ENCODE results near the gene PRMT3. TPM values are rescaled to one million over a fixed set of nuclear protein-coding genes. Genes with fewer than 3 reads are reported as not detected.

The PRMT3 gene
- total RNA-seq, 1 donor from 2014 or later = 39.6 TPM

DNA sequence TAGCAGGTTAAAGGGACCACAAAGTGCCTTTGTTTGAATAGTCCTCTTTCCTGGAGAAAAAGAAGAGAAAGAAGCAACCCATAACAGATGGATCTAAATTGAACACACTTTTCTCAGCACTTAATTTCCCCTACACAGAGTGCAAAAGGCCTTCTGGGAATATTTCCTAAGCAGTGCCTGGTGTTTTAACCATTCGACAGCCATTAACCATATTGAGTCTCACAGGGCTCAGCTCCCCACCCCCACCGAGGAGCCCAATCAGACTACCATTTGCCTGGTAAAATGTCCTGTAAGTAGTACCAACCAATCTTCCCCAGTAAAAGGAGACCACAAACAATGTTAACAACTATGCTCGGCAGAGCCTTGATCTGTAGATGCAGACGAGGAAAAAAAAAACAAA is 171.2 kb downstream of the PRMT3 start:
- Mint-ChIP-seq H3K9me3 (peaks cover 6% of the 10 kb centered on the region), H3K27me3 (ENCODE audit: insufficient read depth, low read depth) (peaks cover 8% of the 10 kb centered on the region), H3K36me3 (no peaks in the 10 kb centered on the region), H3K4me1 (no peaks in the 10 kb centered on the region), H3K4me3 (no peak overlapping the region), H3K27ac (no peak overlapping the region)
- Histone ChIP-seq H3F3A (ENCODE audit: low read depth) (no peaks in the 10 kb centered on the region), H3K4me2 (no peak overlapping the region), H3K36me3 (no peaks in the 10 kb centered on the region), H4K20me1 (ENCODE audit: low read depth) (no peaks in the 10 kb centered on the region), H3K4me1 (no peaks in the 10 kb centered on the region), H3K27ac (no peak overlapping the region), H3K9me3 (ENCODE audit: low read depth) (no peaks in the 10 kb centered on the region), H2AFZ (replicated peaks) (no peak overlapping the region), H3K4me3 (no peak overlapping the region), H3K27me3 (no peaks in the 10 kb centered on the region), H3K79me2 (ENCODE audit: low read depth) (no peaks in the 10 kb centered on the region), H3K9ac (no peak overlapping the region)
- no peak for TF ChIP-seq EZH2phosphoT487 (IDR thresholded peaks at IDR 0.05)
- no peak for TF ChIP-seq EZH2 (IDR thresholded peaks at IDR 0.05)
- TF ChIP-seq, protein P1, sequence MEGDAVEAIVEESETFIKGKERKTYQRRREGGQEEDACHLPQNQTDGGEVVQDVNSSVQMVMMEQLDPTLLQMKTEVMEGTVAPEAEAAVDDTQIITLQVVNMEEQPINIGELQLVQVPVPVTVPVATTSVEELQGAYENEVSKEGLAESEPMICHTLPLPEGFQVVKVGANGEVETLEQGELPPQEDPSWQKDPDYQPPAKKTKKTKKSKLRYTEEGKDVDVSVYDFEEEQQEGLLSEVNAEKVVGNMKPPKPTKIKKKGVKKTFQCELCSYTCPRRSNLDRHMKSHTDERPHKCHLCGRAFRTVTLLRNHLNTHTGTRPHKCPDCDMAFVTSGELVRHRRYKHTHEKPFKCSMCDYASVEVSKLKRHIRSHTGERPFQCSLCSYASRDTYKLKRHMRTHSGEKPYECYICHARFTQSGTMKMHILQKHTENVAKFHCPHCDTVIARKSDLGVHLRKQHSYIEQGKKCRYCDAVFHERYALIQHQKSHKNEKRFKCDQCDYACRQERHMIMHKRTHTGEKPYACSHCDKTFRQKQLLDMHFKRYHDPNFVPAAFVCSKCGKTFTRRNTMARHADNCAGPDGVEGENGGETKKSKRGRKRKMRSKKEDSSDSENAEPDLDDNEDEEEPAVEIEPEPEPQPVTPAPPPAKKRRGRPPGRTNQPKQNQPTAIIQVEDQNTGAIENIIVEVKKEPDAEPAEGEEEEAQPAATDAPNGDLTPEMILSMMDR (IDR thresholded peaks at IDR 0.05) = no peak
- DNase-seq (ENCODE audit: low spot score) = no peak

Other genes with a start within 250 kb of the PRMT3 start
- 0.43 and 5.3 TPM in 2 replicates for gene DBX1, start 227.2 kb upstream of the PRMT3 start, total RNA-seq (ENCODE audit: low replicate concordance)
- gene HTATIP2, start 24.0 kb upstream of the PRMT3 start, total RNA-seq (ENCODE audit: low replicate concordance) = 18.3 and 25.3 TPM in 2 replicates
- gene SLC6A5, start 211.9 kb downstream of the PRMT3 start, total RNA-seq (ENCODE audit: low replicate concordance) = not detected in 2 replicates